Uterus (tissue), 2 donors: ENCODE results near the gene CCSER1.

Experiments
- CTCF ChIP-seq, 4 experiments: fragments of 200-600 bp in 2 of 4; fragments of 450-650 bp in 2 of 4; sonication (generic) in 2 of 4; IDR thresholded peaks; one replicate each; pipeline ENCODE4 v1.5.1; 2016 to 2019; ENCODE audit warnings: antibody characterized with exemption in 4 of 4, mild to moderate bottlenecking in 2 of 4, moderate library complexity in 1 of 4
- POLR2A ChIP-seq, 2 donors: fragments of 450-650 bp; IDR thresholded peaks; one replicate each; pipeline ENCODE4 v1.6.1; 2016; ENCODE audit warnings: antibody characterized with exemption in 2 of 2, mild to moderate bottlenecking in 1 of 2, moderate library complexity in 1 of 2

GRCh38 chr4:90845777-90846176, 718.6 kb downstream of the CCSER1 start:
- no peak for TF ChIP-seq CTCF (IDR thresholded peaks at IDR 0.05)
- no peak for TF ChIP-seq POLR2A (IDR thresholded peaks at IDR 0.05)
